ENCODE data around the gene DOK1.

- TF ChIP-seq CTCF (IDR thresholded peaks at IDR 0.05) (peak in 3 of 6 experiments; percentile 22 to 40 (median 35)), POLR2A (IDR thresholded peaks at IDR 0.05) (no peak)
These were observed 9.9 kb upstream of the DOK1 start for GRCh38 chr2:74544634-74545033.

Measured in Peyer's patch (tissue), 4 donors.